Measurements from ENCODE around the gene ZBED3. TPM values are rescaled to one million over a fixed set of nuclear protein-coding genes. Genes with fewer than 3 reads are reported as not detected.

ZBED3 gene, protein sequence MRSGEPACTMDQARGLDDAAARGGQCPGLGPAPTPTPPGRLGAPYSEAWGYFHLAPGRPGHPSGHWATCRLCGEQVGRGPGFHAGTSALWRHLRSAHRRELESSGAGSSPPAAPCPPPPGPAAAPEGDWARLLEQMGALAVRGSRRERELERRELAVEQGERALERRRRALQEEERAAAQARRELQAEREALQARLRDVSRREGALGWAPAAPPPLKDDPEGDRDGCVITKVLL
- total RNA-seq (2012; rRNA removed) (0.18 and 0.28 TPM in 2 replicates), polyA plus RNA-seq (2012; rRNA removed) (2.2 and 2.5 TPM in 2 replicates), Bru-seq, nascent RNA (percentile 54 among the genes with signal in this experiment), BruChase-seq, experiment 1, labeled RNA remaining after a 6-hour chase (percentile 64 among the genes with signal in this experiment), BruChase-seq, experiment 2, labeled RNA remaining after a 2-hour chase (percentile 60 among the genes with signal in this experiment)
- 1.0 and 2.0 TPM in 2 replicates for polyA plus RNA-seq (2012; cell fraction: cytosol; rRNA removed)
- polyA plus RNA-seq (2012; cell fraction: nucleus; rRNA removed; ENCODE audit: low replicate concordance) = 1.8 and 3.5 TPM in 2 replicates
- long read RNA-seq, full-length matches to known transcripts = 6 of 7 reads
- long read RNA-seq, partial matches to known transcripts = 0 of 7 reads
- long read RNA-seq, other reads (novel, unspliced or antisense) = 1 of 7 reads

DNA sequence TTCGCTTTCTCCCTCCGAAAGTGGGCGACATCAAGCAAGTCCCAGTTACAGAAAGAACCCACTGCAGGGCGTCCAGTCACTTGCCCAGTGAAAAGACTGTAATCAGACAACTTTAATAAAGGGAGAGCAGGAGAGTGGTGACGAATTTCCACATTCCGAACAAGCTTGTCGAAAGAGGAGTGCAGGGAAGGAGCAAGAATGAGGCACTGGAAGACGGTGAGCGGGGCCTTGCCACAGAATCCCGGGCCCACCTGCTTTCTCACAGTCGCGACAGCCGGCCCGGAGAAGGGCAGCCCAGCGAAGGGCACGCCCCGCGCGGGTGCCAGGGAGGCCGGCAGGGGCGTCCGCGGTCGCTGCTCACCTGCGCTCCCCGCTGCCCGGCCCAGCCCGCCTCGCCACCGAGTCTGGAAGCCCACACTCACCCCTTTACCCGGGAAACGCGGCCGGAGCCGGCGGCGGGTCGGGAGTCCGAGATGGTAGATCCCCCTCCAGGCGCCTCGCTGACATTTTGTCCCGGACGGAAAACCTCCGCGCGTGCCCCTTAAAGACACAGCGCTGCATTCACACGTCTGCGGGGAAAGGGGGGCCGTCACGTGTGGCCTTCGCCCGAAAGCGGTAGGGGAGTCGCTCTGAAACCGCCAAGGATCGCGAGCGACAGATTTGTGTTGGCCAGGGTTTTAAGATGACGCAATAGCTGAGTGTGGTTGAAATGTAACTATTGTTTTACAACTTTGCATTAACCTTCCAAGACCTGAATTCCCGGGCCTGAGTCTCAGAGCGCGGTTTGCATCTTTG, at the start of gene ZBED3:
ZBED3 (minus strand) TSS at position 597 of the 795 bp plus-strand sequence. CDS start 9,407 bp downstream, outside the sequence.
- intact Hi-C loops (cut with micrococcal nuclease) (loop anchor here (5.0 kb wide), 1 partner anchor 405 kb away; the partner anchor contains the start of gene WDR41), dilution Hi-C loops (cut with HindIII; ENCODE audit: low sequenced_read_pairs, unreplicated experiment) (no loop called here), in situ Hi-C loops (cut with MboI; ENCODE audit: low sequenced_read_pairs) (no loop called here)
- peak within 1 kb of the TSS; percentile 40 for H3K18ac ChIP-seq (ENCODE audit: low read depth, low read length)
- DNase-seq (peak; percentile 74), ATAC-seq (ENCODE audit: low read depth) (peak; percentile 81)
- no peaks in the 10 kb centered on the region for H3K36me3 ChIP-seq (ENCODE audit: control insufficient read depth, insufficient read depth, low read length)
- TF ChIP-seq SMC3 (IDR thresholded peaks at IDR 0.05; ENCODE audit: low read depth, low read length) (no peak), MXI1 (IDR thresholded peaks at IDR 0.05; ENCODE audit: borderline replicate concordance, low read depth, low read length) (0 out of 2 replicates have a peak, but pooled peaks have one; percentile 15), RFX5 (IDR thresholded peaks at IDR 0.05; ENCODE audit: low read depth, low read length) (no peak), CEBPB (IDR thresholded peaks at IDR 0.05; ENCODE audit: low read depth, low read length) (peak; percentile 99), BHLHE40 (IDR thresholded peaks at IDR 0.05; ENCODE audit: low read depth, low read length) (peak; percentile 87)
- TF ChIP-seq, protein P1, sequence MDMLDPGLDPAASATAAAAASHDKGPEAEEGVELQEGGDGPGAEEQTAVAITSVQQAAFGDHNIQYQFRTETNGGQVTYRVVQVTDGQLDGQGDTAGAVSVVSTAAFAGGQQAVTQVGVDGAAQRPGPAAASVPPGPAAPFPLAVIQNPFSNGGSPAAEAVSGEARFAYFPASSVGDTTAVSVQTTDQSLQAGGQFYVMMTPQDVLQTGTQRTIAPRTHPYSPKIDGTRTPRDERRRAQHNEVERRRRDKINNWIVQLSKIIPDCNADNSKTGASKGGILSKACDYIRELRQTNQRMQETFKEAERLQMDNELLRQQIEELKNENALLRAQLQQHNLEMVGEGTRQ (IDR thresholded peaks at IDR 0.05; ENCODE audit: low read depth, low read length) = peak; percentile 81
- peak within 1 kb of the TSS; percentile 94 for H2AFZ ChIP-seq (replicated peaks; ENCODE audit: low read length, poor library complexity)
- H3K79me1 ChIP-seq (ENCODE audit: low read depth in 1 of 2, low read length in 2 of 2) = no peaks in the 10 kb centered on the region
- no peaks in the 10 kb centered on the region for H3K27me3 ChIP-seq (ENCODE audit: control insufficient read depth, insufficient read depth, low read length)
- no peak within 1 kb of the TSS for H2BK15ac ChIP-seq (ENCODE audit: low read depth, low read length)
- peak within 1 kb of the TSS; percentile 76; the same call in 1 of the 2 replicates for H3K14ac ChIP-seq (replicated peaks; ENCODE audit: low read depth, low read length)
- peaks cover 6% of the 10 kb centered on the region; the same call in 1 of the 2 replicates for H3K4me1 ChIP-seq (ENCODE audit: control insufficient read depth, insufficient read depth, low read length)
- peak within 1 kb of the TSS; percentile 60 for H3K4me3 ChIP-seq (ENCODE audit: insufficient read depth, low read depth, low read length)
- peak within 1 kb of the TSS; percentile 34; the same call in 1 of the 2 replicates for H3K23ac ChIP-seq (ENCODE audit: low read depth, low read length)
- H3K4ac ChIP-seq (ENCODE audit: low read depth, low read length) = peak within 1 kb of the TSS; percentile 52
- H2BK120ac ChIP-seq (ENCODE audit: low read depth, low read length) = peak within 1 kb of the TSS; percentile 56
- peak within 1 kb of the TSS; percentile 52 to 69 for H4K8ac ChIP-seq (ENCODE audit: low read depth in 2 of 2, low read length in 2 of 2)
- no peaks in the 10 kb centered on the region for H3K9me1 ChIP-seq (ENCODE audit: insufficient read depth, low read length)
- peak within 1 kb of the TSS; percentile 31 for H4K5ac ChIP-seq (ENCODE audit: low read depth, low read length)
- CTCF ChIA-PET = interaction anchor here (0.9 to 3.1 kb wide), 6 partner anchors 10 to 406 kb away, joined by 3 to 15 read pairs (median 4); partner anchors contain the start of gene WDR41
- peak within 1 kb of the TSS; percentile 21 for H2AK9ac ChIP-seq (replicated peaks; ENCODE audit: low read depth, low read length, poor library complexity)
- BruUV-seq (replicated peaks) = no TSS peak
- H4K91ac ChIP-seq (ENCODE audit: insufficient read depth, low read depth, low read length) = peak within 1 kb of the TSS; percentile 50; the same call in 1 of the 2 replicates
- H3K9ac ChIP-seq (ENCODE audit: low read depth, low read length) = peak within 1 kb of the TSS; percentile 70
- no peaks in the 10 kb centered on the region for H4K20me1 ChIP-seq (ENCODE audit: insufficient read depth, low read length)
- no peak within 1 kb of the TSS; the same call in 1 of the 2 replicates for H3K56ac ChIP-seq (ENCODE audit: extremely low read depth, insufficient read depth, low read length)
- 0 out of 2 replicates have a peak within 1 kb of the TSS, but pooled peaks have one; percentile 4 for H2BK20ac ChIP-seq (ENCODE audit: low read depth, low read length)
- H3K9me3 ChIP-seq (ENCODE audit: control insufficient read depth, insufficient read depth, low read length) = no peaks in the 10 kb centered on the region
- no peak within 1 kb of the TSS for H2AK5ac ChIP-seq (ENCODE audit: low read depth, low read length)
- H3K4me2 ChIP-seq (ENCODE audit: low read depth, low read length) = peak within 1 kb of the TSS; percentile 78
- H3K27ac ChIP-seq (ENCODE audit: insufficient read depth, low read length) = peak within 1 kb of the TSS; percentile 72
- WGBS, 2 experiments (ENCODE audit: extremely low coverage in 2 of 2, insufficient read length in 1 of 2) = 0% methylated on average over 21 of the region's 63 CpGs; no CpG with 5 or more reads in 1 of the 2 experiments
- POLR2A ChIA-PET (ENCODE audit: unreplicated experiment) = interaction anchor here (1.0 kb wide), 1 partner anchor 57 kb away, joined by 3 read pairs; the partner anchor contains the start of gene AGGF1
- peak within 1 kb of the TSS; percentile 1 for H2BK5ac ChIP-seq (ENCODE audit: low read depth, low read length, poor library complexity, severe bottlenecking)
